Spleen (tissue), 7 donors: ENCODE measurements around the gene LTBP2.

Experiments used
- POLR2A ChIP-seq, 3 donors: fragments of 450-650 bp; IDR thresholded peaks; one replicate each; pipeline ENCODE4 v1.5.1; 2017; ENCODE audit warnings: antibody characterized with exemption in 3 of 3, mild to moderate bottlenecking in 1 of 3
- POLR2AphosphoS5 ChIP-seq, 3 donors: sonication (generic); formaldehyde crosslinking; IDR thresholded peaks; one replicate each; pipeline ENCODE4 v1.5.1; 2017; ENCODE audit warnings: antibody characterized with exemption in 3 of 3
- TF ChIP-seq, protein P1 (sequence below), 11 experiments: fragments of 200-600 bp in 7 of 11; fragments of 450-650 bp in 4 of 11; sonication (generic) in 4 of 11; IDR thresholded peaks in 8 of 11; conservative IDR thresholded peaks in 3 of 11; 1 replicate in 7 of 11; 2 replicates in 4 of 11; pipeline versions ENCODE4 v1.4.0 to v1.8.0; 2016 to 2021; ENCODE audit warnings: antibody characterized with exemption in 11 of 11, inconsistent platforms in 4 of 11, mild to moderate bottlenecking in 1 of 11
- donor health status: DM: no; HTN: no; CAD: no; lungs with moderate emphysema.
- donor health status: DM: no; HTN: no; CAD: no.
- donor health status: DM: no; HTN: no; CAD: no.

DNA sequence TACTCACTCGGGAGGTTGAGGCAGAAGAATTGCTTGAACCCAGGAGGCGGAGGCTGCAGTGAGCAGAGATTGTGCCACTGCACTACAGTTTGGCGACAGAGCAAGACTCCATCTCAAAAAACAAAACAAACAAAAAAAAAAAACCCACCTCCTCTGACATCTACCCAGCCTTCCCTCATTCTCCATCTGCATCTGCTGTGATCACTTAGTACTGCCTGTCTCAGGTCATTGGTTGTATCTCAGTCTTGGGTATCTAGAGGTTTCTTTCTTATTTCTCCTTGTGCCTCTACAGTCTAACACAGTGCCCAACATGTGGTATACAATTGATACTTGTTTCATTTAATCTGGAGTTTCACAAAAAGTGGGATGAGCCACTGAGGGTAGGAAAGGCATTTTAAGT, 5.3 kb downstream of the LTBP2 start:
- TF ChIP-seq POLR2A (IDR thresholded peaks at IDR 0.05) = no peak
- TF ChIP-seq, protein P1, sequence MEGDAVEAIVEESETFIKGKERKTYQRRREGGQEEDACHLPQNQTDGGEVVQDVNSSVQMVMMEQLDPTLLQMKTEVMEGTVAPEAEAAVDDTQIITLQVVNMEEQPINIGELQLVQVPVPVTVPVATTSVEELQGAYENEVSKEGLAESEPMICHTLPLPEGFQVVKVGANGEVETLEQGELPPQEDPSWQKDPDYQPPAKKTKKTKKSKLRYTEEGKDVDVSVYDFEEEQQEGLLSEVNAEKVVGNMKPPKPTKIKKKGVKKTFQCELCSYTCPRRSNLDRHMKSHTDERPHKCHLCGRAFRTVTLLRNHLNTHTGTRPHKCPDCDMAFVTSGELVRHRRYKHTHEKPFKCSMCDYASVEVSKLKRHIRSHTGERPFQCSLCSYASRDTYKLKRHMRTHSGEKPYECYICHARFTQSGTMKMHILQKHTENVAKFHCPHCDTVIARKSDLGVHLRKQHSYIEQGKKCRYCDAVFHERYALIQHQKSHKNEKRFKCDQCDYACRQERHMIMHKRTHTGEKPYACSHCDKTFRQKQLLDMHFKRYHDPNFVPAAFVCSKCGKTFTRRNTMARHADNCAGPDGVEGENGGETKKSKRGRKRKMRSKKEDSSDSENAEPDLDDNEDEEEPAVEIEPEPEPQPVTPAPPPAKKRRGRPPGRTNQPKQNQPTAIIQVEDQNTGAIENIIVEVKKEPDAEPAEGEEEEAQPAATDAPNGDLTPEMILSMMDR (IDR thresholded peaks at IDR 0.05 in 8 of 11, conservative IDR thresholded peaks at IDR 0.05 in 3 of 11) = no peak
- TF ChIP-seq POLR2AphosphoS5 (IDR thresholded peaks at IDR 0.05) = no peak
